ENCODE results near the gene TRMU. TPM values are rescaled to one million over a fixed set of nuclear protein-coding genes. Genes with fewer than 3 reads are reported as not detected.

The TRMU gene
- total and polyA plus RNA-seq, 2 of the 4 experiments (the other 2 are of a cell fraction), result 19.0 to 36.4 TPM

GRCh38 chr22:46369716-46370583 is 34.4 kb downstream of the TRMU start (continued):
- TF ChIP-seq CEBPB (IDR thresholded peaks at IDR 0.05; ENCODE audit: low read depth, low read length), result no peak
- TF ChIP-seq CHD1 (IDR thresholded peaks at IDR 0.05; ENCODE audit: low read depth, low read length), result no peak

GRCh38 chr22:46370584-46371291 is 35.2 kb downstream of the TRMU start:
- no peak overlapping the region for H3K4me2 ChIP-seq (ENCODE audit: low read depth, low read length)
- H3K23ac ChIP-seq (ENCODE audit: low read depth, low read length), result no peak overlapping the region
- dilution Hi-C loops (cut with HindIII; ENCODE audit: low sequenced_read_pairs, unreplicated experiment) (no loop called here), in situ Hi-C loops (cut with MboI; ENCODE audit: low sequenced_read_pairs) (no loop called here), intact Hi-C loops (cut with micrococcal nuclease) (no loop called here)
- TF ChIP-seq POLR2A (IDR thresholded peaks at IDR 0.05; ENCODE audit: low read depth, low read length) (no peak), RFX5 (IDR thresholded peaks at IDR 0.05; ENCODE audit: low read depth, low read length) (no peak), CHD1 (IDR thresholded peaks at IDR 0.05; ENCODE audit: low read depth, low read length) (no peak), FOS (IDR thresholded peaks at IDR 0.05; ENCODE audit: low read depth, low read length) (no peak)
- TF ChIP-seq, protein P1, sequence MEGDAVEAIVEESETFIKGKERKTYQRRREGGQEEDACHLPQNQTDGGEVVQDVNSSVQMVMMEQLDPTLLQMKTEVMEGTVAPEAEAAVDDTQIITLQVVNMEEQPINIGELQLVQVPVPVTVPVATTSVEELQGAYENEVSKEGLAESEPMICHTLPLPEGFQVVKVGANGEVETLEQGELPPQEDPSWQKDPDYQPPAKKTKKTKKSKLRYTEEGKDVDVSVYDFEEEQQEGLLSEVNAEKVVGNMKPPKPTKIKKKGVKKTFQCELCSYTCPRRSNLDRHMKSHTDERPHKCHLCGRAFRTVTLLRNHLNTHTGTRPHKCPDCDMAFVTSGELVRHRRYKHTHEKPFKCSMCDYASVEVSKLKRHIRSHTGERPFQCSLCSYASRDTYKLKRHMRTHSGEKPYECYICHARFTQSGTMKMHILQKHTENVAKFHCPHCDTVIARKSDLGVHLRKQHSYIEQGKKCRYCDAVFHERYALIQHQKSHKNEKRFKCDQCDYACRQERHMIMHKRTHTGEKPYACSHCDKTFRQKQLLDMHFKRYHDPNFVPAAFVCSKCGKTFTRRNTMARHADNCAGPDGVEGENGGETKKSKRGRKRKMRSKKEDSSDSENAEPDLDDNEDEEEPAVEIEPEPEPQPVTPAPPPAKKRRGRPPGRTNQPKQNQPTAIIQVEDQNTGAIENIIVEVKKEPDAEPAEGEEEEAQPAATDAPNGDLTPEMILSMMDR (conservative IDR thresholded peaks at IDR 0.05; ENCODE audit: low read depth, low read length), result no peak
- no peak overlapping the region for H3K18ac ChIP-seq (ENCODE audit: low read depth, low read length)
- H3K4me1 ChIP-seq (ENCODE audit: control insufficient read depth, insufficient read depth, low read length), result no peaks in the 10 kb centered on the region
- no peak overlapping the region for H2AK9ac ChIP-seq (replicated peaks; ENCODE audit: low read depth, low read length, poor library complexity)
- no peak for ATAC-seq (ENCODE audit: low read depth)
- H3K4me3 ChIP-seq (ENCODE audit: insufficient read depth, low read depth, low read length), result no peak overlapping the region
- no TSS peak for BruUV-seq (replicated peaks)
- DNase-seq, result no peak
- H2AFZ ChIP-seq (replicated peaks; ENCODE audit: low read length, poor library complexity), result peak overlapping the region; percentile 43
- H3K9me1 ChIP-seq (ENCODE audit: insufficient read depth, low read length), result no peaks in the 10 kb centered on the region; the same call in 1 of the 2 replicates
- no peak overlapping the region for H4K5ac ChIP-seq (ENCODE audit: low read depth, low read length)
- no peak overlapping the region for H2BK20ac ChIP-seq (ENCODE audit: low read depth, low read length)
- H3K14ac ChIP-seq (replicated peaks; ENCODE audit: low read depth, low read length), result no peak overlapping the region
- no peak overlapping the region for H3K4ac ChIP-seq (ENCODE audit: low read depth, low read length)
- no peak overlapping the region for H3K56ac ChIP-seq (ENCODE audit: extremely low read depth, insufficient read depth, low read length)
- no peak overlapping the region for H3K27ac ChIP-seq (ENCODE audit: insufficient read depth, low read length)
- H3K27me3 ChIP-seq (ENCODE audit: control insufficient read depth, insufficient read depth, low read length), result peaks cover 14% of the 10 kb centered on the region; the same call in 1 of the 2 replicates
- H4K91ac ChIP-seq (ENCODE audit: insufficient read depth, low read depth, low read length), result no peak overlapping the region
- H2BK120ac ChIP-seq (ENCODE audit: low read depth, low read length), result no peak overlapping the region
- no peak overlapping the region for H2BK15ac ChIP-seq (ENCODE audit: low read depth, low read length)
- H4K20me1 ChIP-seq (ENCODE audit: insufficient read depth, low read length), result no peaks in the 10 kb centered on the region
- peaks cover 2% of the 10 kb centered on the region for H3K9me3 ChIP-seq (ENCODE audit: control insufficient read depth, insufficient read depth, low read length)
- H4K8ac ChIP-seq (ENCODE audit: low read depth in 2 of 2, low read length in 2 of 2), result no peak overlapping the region
- WGBS, 2 experiments (ENCODE audit: extremely low coverage in 2 of 2, insufficient read length in 1 of 2), result 37% methylated on average over 2 of the region's 15 CpGs; no CpG with 5 or more reads in 1 of the 2 experiments
- no peak overlapping the region for H2AK5ac ChIP-seq (ENCODE audit: low read depth, low read length)
- H3K9ac ChIP-seq (ENCODE audit: low read depth, low read length), result no peak overlapping the region
- H3K79me1 ChIP-seq (ENCODE audit: low read depth in 1 of 2, low read length in 2 of 2), result no peaks in the 10 kb centered on the region
- ChIA-PET POLR2A (ENCODE audit: unreplicated experiment) (no interaction called here), CTCF (interaction anchor here (1.0 kb wide), 1 partner anchor 172 kb away, joined by 6 read pairs; no protein-coding TSS in a partner anchor)
- no peaks in the 10 kb centered on the region for H3K36me3 ChIP-seq (ENCODE audit: control insufficient read depth, insufficient read depth, low read length)
- no peak overlapping the region for H2BK5ac ChIP-seq (ENCODE audit: low read depth, low read length, poor library complexity, severe bottlenecking)
